OCI-LY1 (cell line): Measurements from ENCODE around the gene PROCA1.

Experiments
- H2AFZ ChIP-seq: fragments of 200-600 bp; sonication (generic), shearing (Covaris generic); 2 replicates; pipeline ENCODE4 v1.6.0; 2014; ENCODE audit warnings: antibody characterized with exemption, mild to moderate bottlenecking, low read length
- H3F3A ChIP-seq: fragments of 200-600 bp; sonication (generic), shearing (Covaris generic); 2 replicates; pipeline ENCODE4 v1.6.0; 2014; ENCODE audit warnings: mild to moderate bottlenecking, antibody characterized with exemption, low read length, moderate library complexity; ENCODE audit not compliant: insufficient read depth
- H3K27ac ChIP-seq: fragments of 200-600 bp; sonication (generic); 2 replicates; pipeline ENCODE4 v1.5.1; 2014; ENCODE audit warnings: low read length, mixed run types, mild to moderate bottlenecking, low read depth; ENCODE audit not compliant: poor library complexity, severe bottlenecking
- H3K27me3 ChIP-seq: fragments of 200-600 bp; sonication (generic); 2 replicates; pipeline ENCODE4 v1.6.0; 2014; ENCODE audit warnings: antibody characterized with exemption, mild to moderate bottlenecking, low read length, moderate library complexity; ENCODE audit not compliant: insufficient read depth
- H3K36me3 ChIP-seq: fragments of 200-600 bp; sonication (generic); 2 replicates; pipeline ENCODE4 v1.6.1; 2014; ENCODE audit warnings: mild to moderate bottlenecking, antibody characterized with exemption, low read length, moderate library complexity, mixed read lengths; ENCODE audit not compliant: insufficient read depth
- H3K4me1 ChIP-seq: fragments of 200-600 bp; sonication (generic); 2 replicates; pipeline ENCODE4 v1.5.1; 2014; ENCODE audit warnings: mild to moderate bottlenecking, low read length, moderate library complexity; ENCODE audit not compliant: insufficient read depth, severe bottlenecking
- H3K4me2 ChIP-seq: fragments of 200-600 bp; sonication (generic), shearing (Covaris generic); 2 replicates; pipeline ENCODE4 v1.6.1; 2014; ENCODE audit warnings: low read length
- H3K4me3 ChIP-seq: fragments of 200-600 bp; sonication (generic); 2 replicates; pipeline ENCODE4 v1.5.1; 2014; ENCODE audit warnings: low read length, low read depth, mild to moderate bottlenecking, mixed read lengths; ENCODE audit not compliant: poor library complexity, severe bottlenecking
- H3K79me2 ChIP-seq: fragments of 200-600 bp; shearing (Covaris generic); 2 replicates; pipeline ENCODE4 v1.6.1; 2016; ENCODE audit warnings: mixed run types, low read length, mixed read lengths; ENCODE audit not compliant: insufficient read depth
- H3K9ac ChIP-seq: fragments of 200-600 bp; sonication (generic), shearing (Covaris generic); 2 replicates; pipeline ENCODE4 v1.6.1; 2014; ENCODE audit warnings: mild to moderate bottlenecking, low read length, mixed read lengths
- H3K9me2 ChIP-seq: fragments of 200-600 bp; sonication (generic), shearing (Covaris generic); 2 replicates; pipeline ENCODE4 v1.6.1; 2014; ENCODE audit warnings: low read depth, mild to moderate bottlenecking, low read length, mixed read lengths
- H3K9me3 ChIP-seq: fragments of 200-600 bp; shearing (Covaris generic); 2 replicates; pipeline ENCODE4 v1.6.1; 2014; ENCODE audit warnings: low read length, mixed read lengths
- H4K20me1 ChIP-seq: fragments of 200-600 bp; sonication (generic), shearing (Covaris generic); 2 replicates; pipeline ENCODE4 v1.6.0; 2016; ENCODE audit warnings: mild to moderate bottlenecking, low read length; ENCODE audit not compliant: insufficient read depth
- CTCF ChIP-seq: fragments of 200-600 bp; sonication (generic), shearing (Covaris generic); IDR thresholded peaks from 2 replicates; pipeline ENCODE4 v1.5.1; 2017; ENCODE audit warnings: mild to moderate bottlenecking, antibody characterized with exemption, low read length, moderate library complexity, mixed read lengths
- EZH2 ChIP-seq: fragments of 200-600 bp; sonication (generic), shearing (Covaris generic); IDR thresholded peaks from 2 replicates; pipeline ENCODE4 v1.8.0; 2017; ENCODE audit warnings: borderline replicate concordance, mixed run types, mild to moderate bottlenecking, antibody characterized with exemption, low read length, moderate library complexity, mixed read lengths

PROCA1 gene

GRCh38 chr17:28669918-28670317 is 41.8 kb downstream of the PROCA1 start:
- Histone ChIP-seq H3K4me1 (peaks cover 3% of the 10 kb centered on the region), H3K4me3 (no peak overlapping the region), H3K79me2 (peaks cover 26% of the 10 kb centered on the region), H2AFZ (no peak overlapping the region), H3K27me3 (no peaks in the 10 kb centered on the region), H3K9me2 (no peaks in the 10 kb centered on the region), H3K9ac (no peak overlapping the region), H3K27ac (no peak overlapping the region), H3K9me3 (no peaks in the 10 kb centered on the region), H3K36me3 (peaks cover 83% of the 10 kb centered on the region), H3F3A (no peaks in the 10 kb centered on the region), H3K4me2 (no peak overlapping the region), H4K20me1 (0 out of 2 replicates have a peak, but pooled peaks cover 2% of the 10 kb centered on the region)
- TF ChIP-seq EZH2 (no peak), CTCF (no peak)

- Histone ChIP-seq H3K9me2 (no peaks in the 10 kb centered on the region), H3K79me2 (peaks cover 45% of the 10 kb centered on the region), H3K9ac (no peak overlapping the region), H2AFZ (no peak overlapping the region), H3K4me1 (peaks cover 21% of the 10 kb centered on the region), H3K27ac (no peak overlapping the region), H3K4me2 (no peak overlapping the region), H3F3A (no peaks in the 10 kb centered on the region), H3K36me3 (peaks cover 66% of the 10 kb centered on the region), H3K4me3 (no peak overlapping the region), H3K27me3 (no peaks in the 10 kb centered on the region), H3K9me3 (no peaks in the 10 kb centered on the region), H4K20me1 (0 out of 2 replicates have a peak, but pooled peaks cover 2% of the 10 kb centered on the region)
- TF ChIP-seq EZH2, result no peak
- no peak for TF ChIP-seq CTCF
These were observed 43.8 kb downstream of the PROCA1 start for GRCh38 chr17:28667870-28668269.

GRCh38 chr17:28665994-28666393 is 45.7 kb downstream of the PROCA1 start:
- Histone ChIP-seq H3K27me3 (no peaks in the 10 kb centered on the region), H3K9ac (no peak overlapping the region; the same call in 1 of the 2 replicates), H3K4me1 (peaks cover 27% of the 10 kb centered on the region), H2AFZ (no peak overlapping the region), H3K9me2 (no peaks in the 10 kb centered on the region), H3F3A (no peaks in the 10 kb centered on the region), H3K27ac (no peak overlapping the region), H3K79me2 (peaks cover 59% of the 10 kb centered on the region), H3K4me3 (no peak overlapping the region), H3K4me2 (no peak overlapping the region), H3K9me3 (no peaks in the 10 kb centered on the region), H4K20me1 (0 out of 2 replicates have a peak, but pooled peaks cover 2% of the 10 kb centered on the region), H3K36me3 (peaks cover 47% of the 10 kb centered on the region)
- no peak for TF ChIP-seq CTCF
- TF ChIP-seq EZH2, result no peak
